ENCODE results near the gene EIPR1.
"Not testable (repeated sequence)": the region's sequence is repeated elsewhere in the genome, so short reads cannot be mapped to it uniquely, and the experiment has no call there.

The EIPR1 gene

DNA sequence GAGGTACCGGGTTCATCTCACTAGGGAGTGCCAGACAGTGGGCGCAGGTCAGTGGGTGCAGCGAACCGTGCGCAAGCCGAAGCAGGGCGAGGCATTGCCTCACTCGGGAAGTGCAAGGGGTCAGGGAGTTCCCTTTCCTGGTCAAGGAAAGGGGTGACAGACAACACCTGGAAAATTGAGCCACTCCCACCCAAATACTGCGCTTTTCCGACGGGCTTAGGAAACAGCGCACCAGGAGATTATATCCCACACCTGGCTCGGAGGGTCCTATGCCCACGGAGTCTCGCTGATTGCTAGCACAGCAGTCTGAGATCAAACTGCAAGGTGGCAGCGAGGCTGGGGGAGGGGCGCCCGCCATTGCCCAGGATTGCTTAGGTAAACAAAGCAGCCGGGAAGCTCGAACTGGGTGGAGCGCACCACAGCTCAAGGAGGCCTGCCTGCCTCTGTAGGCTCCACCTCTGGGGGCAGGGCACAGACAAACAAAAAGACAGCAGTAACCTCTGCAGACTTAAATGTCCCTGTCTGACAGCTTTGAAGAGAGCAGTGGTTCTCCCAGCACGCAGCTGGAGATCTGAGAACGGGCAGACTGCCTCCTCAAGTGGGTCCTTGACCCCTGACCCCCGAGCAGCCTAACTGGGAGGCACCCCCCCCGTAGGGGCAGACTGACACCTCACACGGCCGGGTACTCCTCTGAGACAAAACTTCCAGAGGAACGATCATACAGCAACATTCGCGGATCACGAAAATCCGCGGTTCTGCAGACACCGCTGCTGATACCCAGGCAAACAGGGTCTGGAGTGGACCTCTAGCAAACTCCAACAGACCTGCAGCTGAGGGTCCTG is 8.1 kb downstream of the EIPR1 start:
- H3K4me3 ChIP-seq (ENCODE audit: low read length); H3K27me3 ChIP-seq (ENCODE audit: control insufficient read depth, insufficient read depth, low read length); H3K4me1 ChIP-seq (ENCODE audit: control insufficient read depth, insufficient read depth, low read length); H3K9ac ChIP-seq (ENCODE audit: low read length); H3K27ac ChIP-seq (ENCODE audit: low read depth, low read length); H3K36me3 ChIP-seq (ENCODE audit: control insufficient read depth, insufficient read depth, low read length): not testable (repeated sequence)

- no peaks in the 10 kb centered on the region for H3K4me1 ChIP-seq (ENCODE audit: control insufficient read depth, insufficient read depth, low read length)
- no peak overlapping the region for H3K4me3 ChIP-seq (ENCODE audit: low read length)
- H3K36me3 ChIP-seq (ENCODE audit: control insufficient read depth, insufficient read depth, low read length), result no peaks in the 10 kb centered on the region
- H3K27ac ChIP-seq (ENCODE audit: low read depth, low read length), result no peak overlapping the region
- H3K27me3 ChIP-seq (ENCODE audit: control insufficient read depth, insufficient read depth, low read length), result no peaks in the 10 kb centered on the region
- no peak overlapping the region for H3K9ac ChIP-seq (ENCODE audit: low read length)
These were observed 9.3 kb downstream of the EIPR1 start for GRCh38 chr2:3368261-3368722.

DNA sequence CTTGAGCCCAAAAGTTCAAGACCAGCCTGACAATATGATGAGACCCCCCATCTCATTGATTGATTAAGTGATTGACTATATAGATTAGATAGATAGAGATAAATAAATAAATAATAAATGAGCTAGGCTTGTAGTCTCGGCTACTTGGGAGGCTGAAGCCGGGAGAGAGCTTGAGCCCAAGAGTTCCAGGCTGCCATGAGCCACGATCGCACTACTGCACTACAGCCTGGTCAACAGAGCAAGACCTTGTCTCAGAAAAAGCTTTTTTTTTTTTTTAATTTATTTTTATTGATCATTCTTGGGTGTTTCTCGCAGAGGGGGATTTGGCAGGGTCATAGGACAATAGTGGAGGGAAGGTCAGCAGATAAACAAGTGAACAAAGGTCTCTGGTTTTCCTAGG is 12.4 kb downstream of the EIPR1 start:
- Histone ChIP-seq H3K36me3 (ENCODE audit: control insufficient read depth, insufficient read depth, low read length) (no peaks in the 10 kb centered on the region), H3K27me3 (ENCODE audit: control insufficient read depth, insufficient read depth, low read length) (no peaks in the 10 kb centered on the region), H3K9ac (ENCODE audit: low read length) (no peak overlapping the region), H3K4me3 (ENCODE audit: low read length) (no peak overlapping the region), H3K27ac (ENCODE audit: low read depth, low read length) (no peak overlapping the region), H3K4me1 (ENCODE audit: control insufficient read depth, insufficient read depth, low read length) (no peaks in the 10 kb centered on the region)

- no peaks in the 10 kb centered on the region for H3K27me3 ChIP-seq (ENCODE audit: control insufficient read depth, insufficient read depth, low read length)
- H3K36me3 ChIP-seq (ENCODE audit: control insufficient read depth, insufficient read depth, low read length), result no peaks in the 10 kb centered on the region
- no peak overlapping the region for H3K9ac ChIP-seq (ENCODE audit: low read length)
- H3K27ac ChIP-seq (ENCODE audit: low read depth, low read length), result no peak overlapping the region
- no peak overlapping the region for H3K4me3 ChIP-seq (ENCODE audit: low read length)
- no peaks in the 10 kb centered on the region for H3K4me1 ChIP-seq (ENCODE audit: control insufficient read depth, insufficient read depth, low read length)
These were observed 15.9 kb downstream of the EIPR1 start for GRCh38 chr2:3361518-3362389.

DNA sequence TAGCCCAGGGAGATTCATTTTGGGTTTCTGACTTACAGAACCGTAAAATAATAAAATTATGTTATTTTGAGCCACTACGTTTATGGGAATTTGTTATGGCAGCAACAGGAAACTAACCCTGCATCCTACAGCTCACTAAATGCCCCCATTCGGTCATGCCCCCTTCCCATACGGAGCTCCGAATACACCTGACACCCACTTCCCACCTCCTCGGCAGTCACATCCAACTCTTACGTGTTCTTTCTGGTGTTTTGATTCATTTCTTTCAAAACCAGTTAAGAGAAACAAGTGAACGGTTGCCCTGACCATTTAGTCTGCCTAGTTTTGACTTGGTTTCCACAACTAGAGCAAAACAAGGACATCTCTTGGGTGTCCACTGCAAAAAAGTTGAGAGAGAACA is 19.7 kb downstream of the EIPR1 start:
- H3K27me3 ChIP-seq (ENCODE audit: control insufficient read depth, insufficient read depth, low read length), result no peaks in the 10 kb centered on the region
- peaks cover 5% of the 10 kb centered on the region for H3K36me3 ChIP-seq (ENCODE audit: control insufficient read depth, insufficient read depth, low read length)
- no peak overlapping the region for H3K27ac ChIP-seq (ENCODE audit: low read depth, low read length)
- H3K4me1 ChIP-seq (ENCODE audit: control insufficient read depth, insufficient read depth, low read length), result no peaks in the 10 kb centered on the region
- H3K4me3 ChIP-seq (ENCODE audit: low read length), result no peak overlapping the region
- no peak overlapping the region for H3K9ac ChIP-seq (ENCODE audit: low read length)

DNA sequence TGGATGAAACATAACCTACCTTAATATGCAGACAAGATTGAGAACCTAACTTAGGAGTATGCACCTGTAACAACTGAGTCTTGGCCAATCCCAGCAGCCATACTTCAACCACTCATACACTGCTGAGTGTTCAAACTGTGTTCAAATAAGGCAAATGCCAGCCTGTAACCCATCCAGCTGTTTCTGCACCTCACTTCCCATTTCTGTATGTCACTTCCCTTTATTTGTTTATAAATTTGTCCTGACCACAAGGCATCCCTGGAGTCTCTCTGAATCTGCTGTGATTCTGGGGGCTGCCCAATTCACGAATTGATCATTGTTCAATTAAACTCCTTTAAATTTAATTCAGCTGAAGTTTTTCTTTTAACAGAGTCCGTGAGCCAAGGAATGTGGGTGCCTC is 20.2 kb downstream of the EIPR1 start:
- not testable (repeated sequence) for H3K36me3 ChIP-seq (ENCODE audit: control insufficient read depth, insufficient read depth, low read length); H3K27ac ChIP-seq (ENCODE audit: low read depth, low read length); H3K27me3 ChIP-seq (ENCODE audit: control insufficient read depth, insufficient read depth, low read length); H3K4me3 ChIP-seq (ENCODE audit: low read length); H3K9ac ChIP-seq (ENCODE audit: low read length); H3K4me1 ChIP-seq (ENCODE audit: control insufficient read depth, insufficient read depth, low read length)

- Histone ChIP-seq H3K4me1 (ENCODE audit: control insufficient read depth, insufficient read depth, low read length) (no peaks in the 10 kb centered on the region), H3K36me3 (ENCODE audit: control insufficient read depth, insufficient read depth, low read length) (peaks cover 8% of the 10 kb centered on the region), H3K9ac (ENCODE audit: low read length) (no peak overlapping the region), H3K27ac (ENCODE audit: low read depth, low read length) (no peak overlapping the region), H3K27me3 (ENCODE audit: control insufficient read depth, insufficient read depth, low read length) (no peaks in the 10 kb centered on the region), H3K4me3 (ENCODE audit: low read length) (no peak overlapping the region)
These were observed 20.8 kb downstream of the EIPR1 start for GRCh38 chr2:3356799-3357198.

GRCh38 chr2:3355951-3356569 is 21.6 kb downstream of the EIPR1 start:
- H3K36me3 ChIP-seq (ENCODE audit: control insufficient read depth, insufficient read depth, low read length), result peaks cover 8% of the 10 kb centered on the region
- H3K4me1 ChIP-seq (ENCODE audit: control insufficient read depth, insufficient read depth, low read length), result no peaks in the 10 kb centered on the region
- H3K27ac ChIP-seq (ENCODE audit: low read depth, low read length), result no peak overlapping the region
- no peak overlapping the region for H3K9ac ChIP-seq (ENCODE audit: low read length)
- H3K27me3 ChIP-seq (ENCODE audit: control insufficient read depth, insufficient read depth, low read length), result no peaks in the 10 kb centered on the region
- H3K4me3 ChIP-seq (ENCODE audit: low read length), result no peak overlapping the region

- H3K4me1 ChIP-seq (ENCODE audit: control insufficient read depth, insufficient read depth, low read length), result no peaks in the 10 kb centered on the region
- H3K4me3 ChIP-seq (ENCODE audit: low read length), result no peak overlapping the region
- H3K27ac ChIP-seq (ENCODE audit: low read depth, low read length), result no peak overlapping the region
- peaks cover 8% of the 10 kb centered on the region for H3K36me3 ChIP-seq (ENCODE audit: control insufficient read depth, insufficient read depth, low read length)
- no peak overlapping the region for H3K9ac ChIP-seq (ENCODE audit: low read length)
- H3K27me3 ChIP-seq (ENCODE audit: control insufficient read depth, insufficient read depth, low read length), result no peaks in the 10 kb centered on the region
These were observed 22.6 kb downstream of the EIPR1 start for GRCh38 chr2:3354986-3355385.

DNA sequence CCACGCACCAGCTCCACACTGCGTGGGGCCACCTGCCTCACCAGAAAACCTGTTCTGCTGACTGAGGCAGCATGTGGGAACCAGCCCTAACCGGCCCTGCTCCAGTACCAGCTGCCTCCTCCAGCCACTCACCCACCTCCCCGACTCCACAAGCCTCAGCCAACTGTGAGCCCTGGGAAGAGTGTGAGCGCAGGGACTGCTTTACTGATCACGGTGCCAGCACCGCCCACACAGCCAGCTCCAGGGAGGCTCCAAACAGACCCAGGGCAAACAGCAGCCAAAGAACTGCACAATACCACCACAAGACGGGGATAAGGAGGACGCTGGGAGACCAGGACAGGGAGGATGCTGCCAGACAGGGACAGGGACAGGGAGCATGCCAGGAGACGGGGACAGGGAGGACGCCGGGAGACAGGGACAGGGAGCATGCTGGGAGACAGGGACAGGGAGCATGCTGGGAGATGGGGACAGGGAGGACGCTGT is 28.4 kb downstream of the EIPR1 start:
- no peak overlapping the region for H3K9ac ChIP-seq (ENCODE audit: low read length)
- peaks cover 8% of the 10 kb centered on the region for H3K36me3 ChIP-seq (ENCODE audit: control insufficient read depth, insufficient read depth, low read length)
- no peaks in the 10 kb centered on the region for H3K4me1 ChIP-seq (ENCODE audit: control insufficient read depth, insufficient read depth, low read length)
- no peak overlapping the region for H3K4me3 ChIP-seq (ENCODE audit: low read length)
- H3K27ac ChIP-seq (ENCODE audit: low read depth, low read length), result no peak overlapping the region
- H3K27me3 ChIP-seq (ENCODE audit: control insufficient read depth, insufficient read depth, low read length), result no peaks in the 10 kb centered on the region

GRCh38 chr2:3348767-3349166 is 28.9 kb downstream of the EIPR1 start:
- Histone ChIP-seq H3K27me3 (ENCODE audit: control insufficient read depth, insufficient read depth, low read length) (no peaks in the 10 kb centered on the region), H3K9ac (ENCODE audit: low read length) (no peak overlapping the region), H3K4me1 (ENCODE audit: control insufficient read depth, insufficient read depth, low read length) (no peaks in the 10 kb centered on the region), H3K36me3 (ENCODE audit: control insufficient read depth, insufficient read depth, low read length) (peaks cover 5% of the 10 kb centered on the region), H3K4me3 (ENCODE audit: low read length) (no peak overlapping the region), H3K27ac (ENCODE audit: low read depth, low read length) (no peak overlapping the region)

- no peak overlapping the region for H3K4me3 ChIP-seq (ENCODE audit: low read length)
- H3K27me3 ChIP-seq (ENCODE audit: control insufficient read depth, insufficient read depth, low read length), result no peaks in the 10 kb centered on the region
- H3K36me3 ChIP-seq (ENCODE audit: control insufficient read depth, insufficient read depth, low read length), result no peaks in the 10 kb centered on the region
- H3K9ac ChIP-seq (ENCODE audit: low read length), result no peak overlapping the region
- no peaks in the 10 kb centered on the region for H3K4me1 ChIP-seq (ENCODE audit: control insufficient read depth, insufficient read depth, low read length)
- H3K27ac ChIP-seq (ENCODE audit: low read depth, low read length), result no peak overlapping the region
These were observed 32.0 kb downstream of the EIPR1 start for GRCh38 chr2:3345621-3346020.

Data from rectal smooth muscle tissue (tissue), 1 donor.